A673 (cell line): ENCODE data around the gene VTN. TPM values are rescaled to one million over a fixed set of nuclear protein-coding genes. Genes with fewer than 3 reads are reported as not detected.

ENCODE experiments used
- BruUV-seq: library from RNA; stranded (reverse); fragments of 400-500 nt; replicated peaks from 2 replicates; lab custom pipeline; 2021; lab: Mats Ljungman, UMichigan
- CTCF ChIA-PET: fragments of 300-600 bp; sonication (Branson Sonifier 250); formaldehyde crosslinking; loops from one replicate; lab custom pipeline; 2022; ENCODE audit warnings: antibody characterized with exemption; lab: Charles Lee
- POLR2A ChIA-PET: fragments of 300-600 bp; sonication (Branson Sonifier 250); formaldehyde crosslinking; loops from one replicate; lab custom pipeline; 2022; ENCODE audit warnings: antibody characterized with exemption; ENCODE audit not compliant: low non-redundant PET; lab: Charles Lee
- DNase-seq: peaks from one replicate; pipeline ENCODE4 v3.0.0-alpha.2; 2015; ENCODE audit warnings: low spot score
- H3K27ac ChIP-seq: fragments of 200-600 bp; sonication (generic); 2 replicates; pipeline ENCODE4 v1.5.1; 2016; ENCODE audit warnings: mixed run types, low read depth, mild to moderate bottlenecking, mixed read lengths, antibody characterized with exemption, low read length; ENCODE audit not compliant: poor library complexity, severe bottlenecking
- H3K27me3 ChIP-seq: fragments of 200-600 bp; sonication (generic); replicated peaks from 2 replicates; pipeline ENCODE4 v1.6.1; 2017; ENCODE audit warnings: mixed run types, low read depth, mild to moderate bottlenecking, mixed read lengths, antibody characterized with exemption, low read length; ENCODE audit not compliant: insufficient read depth, poor library complexity
- H3K36me3 ChIP-seq: fragments of 200-600 bp; sonication (generic); 2 replicates; pipeline ENCODE4 v1.6.1; 2016; ENCODE audit warnings: mixed run types, mild to moderate bottlenecking, mixed read lengths, antibody characterized with exemption, low read length; ENCODE audit not compliant: insufficient read depth, poor library complexity, severe bottlenecking
- H3K4me1 ChIP-seq: fragments of 200-600 bp; sonication (generic); 2 replicates; pipeline ENCODE4 v1.6.1; 2017; ENCODE audit warnings: mixed run types, mild to moderate bottlenecking, mixed read lengths, antibody characterized with exemption, low read length; ENCODE audit not compliant: insufficient read depth, poor library complexity, severe bottlenecking
- H3K4me3 ChIP-seq: fragments of 200-600 bp; sonication (generic); 2 replicates; pipeline ENCODE4 v1.5.1; 2016; ENCODE audit warnings: low read depth, mixed run types, mild to moderate bottlenecking, mixed read lengths, low read length; ENCODE audit not compliant: poor library complexity, severe bottlenecking
- H3K9me3 ChIP-seq: fragments of 200-600 bp; sonication (generic); 2 replicates; pipeline ENCODE4 v1.6.1; 2016; ENCODE audit warnings: mixed run types, low read depth, mild to moderate bottlenecking, mixed read lengths, antibody characterized with exemption, low read length; ENCODE audit not compliant: poor library complexity, severe bottlenecking
- CTCF ChIP-seq: fragments of 300-800, 200-600 bp; sonication (generic); conservative IDR thresholded peaks from 2 replicates; pipeline ENCODE4 v1.5.1; 2017; ENCODE audit warnings: low read depth, mild to moderate bottlenecking, antibody characterized with exemption, low read length, moderate library complexity, mixed read lengths
- EZH2 ChIP-seq: fragments of 200-600 bp; sonication (generic); IDR thresholded peaks from 2 replicates; pipeline ENCODE4 v1.6.1; 2017; ENCODE audit warnings: borderline replicate concordance, low read depth, mild to moderate bottlenecking, mixed read lengths, antibody characterized with exemption, low read length; ENCODE audit not compliant: poor library complexity, severe bottlenecking
- intact Hi-C: fragments of 100-400 bp; cut with micrococcal nuclease; formaldehyde crosslinking; loops from one replicate; pipeline ENCODE4 v1.10.0; 2022; ENCODE audit not compliant: unreplicated experiment
- total RNA-seq: library from RNA; stranded (reverse); gene quantifications from 2 replicates; pipeline ENCODE4 v1.2.3, GENCODE V29; 2021

Gene VTN
- total RNA-seq, 1 experiment from 2014 or later: 0.26 TPM

GRCh38 chr17:28343491-28343932 lies 26.6 kb downstream of the VTN start:
- ChIA-PET POLR2A (no interaction called here), CTCF (no interaction called here)
- no peak overlapping the region for H3K4me3 ChIP-seq
- TF ChIP-seq EZH2: no peak
- no peak for TF ChIP-seq CTCF
- no peaks in the 10 kb centered on the region for H3K27me3 ChIP-seq
- intact Hi-C loops: no loop called here
- peaks cover 60% of the 10 kb centered on the region for H3K36me3 ChIP-seq
- H3K27ac ChIP-seq: no peak overlapping the region
- BruUV-seq: no TSS peak
- no peak for DNase-seq
- H3K9me3 ChIP-seq: no peaks in the 10 kb centered on the region
- no peaks in the 10 kb centered on the region for H3K4me1 ChIP-seq

- CTCF ChIA-PET: no interaction called here
- Histone ChIP-seq H3K4me1 (no peaks in the 10 kb centered on the region), H3K36me3 (peaks cover 50% of the 10 kb centered on the region), H3K27me3 (no peaks in the 10 kb centered on the region), H3K4me3 (no peak overlapping the region), H3K27ac (no peak overlapping the region), H3K9me3 (no peaks in the 10 kb centered on the region)
- BruUV-seq: no TSS peak
- intact Hi-C loops: no loop called here
- no peak for DNase-seq
- POLR2A ChIA-PET: no interaction called here
- no peak for TF ChIP-seq CTCF
- TF ChIP-seq EZH2: no peak
These were observed 27.8 kb downstream of the VTN start for GRCh38 chr17:28342313-28342712.

- intact Hi-C loops: no loop called here
- no peak overlapping the region for H3K27ac ChIP-seq
- ChIA-PET CTCF (no interaction called here), POLR2A (no interaction called here)
- BruUV-seq: no TSS peak
- TF ChIP-seq CTCF (no peak), EZH2 (no peak)
- peaks cover 4% of the 10 kb centered on the region for H3K4me1 ChIP-seq
- no peak overlapping the region for H3K4me3 ChIP-seq
- DNase-seq: no peak
- peaks cover 42% of the 10 kb centered on the region for H3K36me3 ChIP-seq
- H3K9me3 ChIP-seq: no peaks in the 10 kb centered on the region
- no peaks in the 10 kb centered on the region for H3K27me3 ChIP-seq
These were observed 28.6 kb downstream of the VTN start for GRCh38 chr17:28341516-28341915.
